ENCODE results near the gene MPPED1.

The MPPED1 gene

GRCh38 chr22:43385770-43386641 lies 25.8 kb upstream of the MPPED1 start:
- CTCF ChIA-PET: interaction anchor here (0.7 to 1.8 kb wide), 5 partner anchors 9 to 411 kb away, joined by 3 to 10 read pairs (median 4); no protein-coding TSS in a partner anchor
- POLR2A ChIA-PET (ENCODE audit: low non-redundant PET): no interaction called here
- DNase-seq (ENCODE audit: low spot score): peak; percentile 71
- TF ChIP-seq CTCF (conservative IDR thresholded peaks at IDR 0.05; ENCODE audit: low read depth): peak; percentile 90
- no peak overlapping the region for H3K27ac ChIP-seq

GRCh38 chr22:43387815-43388214 lies 24.0 kb upstream of the MPPED1 start:
- no peak overlapping the region for H3K27ac ChIP-seq
- POLR2A ChIA-PET (ENCODE audit: low non-redundant PET): no interaction called here
- CTCF ChIA-PET: interaction anchor here (0.6 to 0.7 kb wide), 2 partner anchors 46 to 285 kb away, joined by 4 to 6 read pairs; no protein-coding TSS in a partner anchor
- DNase-seq (ENCODE audit: low spot score): no peak
- TF ChIP-seq CTCF (conservative IDR thresholded peaks at IDR 0.05; ENCODE audit: low read depth): no peak

- peak; percentile 63 for DNase-seq (ENCODE audit: low spot score)
- POLR2A ChIA-PET (ENCODE audit: low non-redundant PET): no interaction called here
- CTCF ChIA-PET: interaction anchor here (0.6 to 0.7 kb wide), 4 partner anchors 9 to 1736 kb away, joined by 3 to 6 read pairs (median 4); no protein-coding TSS in a partner anchor
- H3K27ac ChIP-seq: no peak overlapping the region
- TF ChIP-seq CTCF (conservative IDR thresholded peaks at IDR 0.05; ENCODE audit: low read depth): peak; percentile 97
These were observed 23.4 kb upstream of the MPPED1 start for GRCh38 chr22:43388420-43388851.

- no peak overlapping the region for H3K27ac ChIP-seq
- POLR2A ChIA-PET (ENCODE audit: low non-redundant PET): no interaction called here
- CTCF ChIA-PET: interaction anchor here (0.8 kb wide), 1 partner anchor 423 kb away, joined by 5 read pairs; no protein-coding TSS in a partner anchor
- TF ChIP-seq CTCF (conservative IDR thresholded peaks at IDR 0.05; ENCODE audit: low read depth): no peak
- no peak for DNase-seq (ENCODE audit: low spot score)
These were observed 22.5 kb upstream of the MPPED1 start for GRCh38 chr22:43389227-43389836.

GRCh38 chr22:43390166-43390565 lies 21.6 kb upstream of the MPPED1 start:
- H3K27ac ChIP-seq: no peak overlapping the region
- ChIA-PET CTCF (no interaction called here), POLR2A (ENCODE audit: low non-redundant PET) (no interaction called here)
- DNase-seq (ENCODE audit: low spot score): no peak
- no peak for TF ChIP-seq CTCF (conservative IDR thresholded peaks at IDR 0.05; ENCODE audit: low read depth)

GRCh38 chr22:43390872-43391271 lies 20.9 kb upstream of the MPPED1 start:
- ChIA-PET POLR2A (ENCODE audit: low non-redundant PET) (no interaction called here), CTCF (no interaction called here)
- DNase-seq (ENCODE audit: low spot score): no peak
- no peak overlapping the region for H3K27ac ChIP-seq
- TF ChIP-seq CTCF (conservative IDR thresholded peaks at IDR 0.05; ENCODE audit: low read depth): no peak
